Measurements from ENCODE around the gene CEL.
A peak's percentile ranks its signal among the peaks of the same experiment; 100 is the strongest.
"Not testable (repeated sequence)": the region's sequence is repeated elsewhere in the genome, so short reads cannot be mapped to it uniquely, and the experiment has no call there.

The CEL gene

GRCh38 chr9:133063159-133063499, 1.3 kb downstream of the CEL start:
- ATAC-seq (replicated peaks) (no peak), DNase-seq (no peak)
- H3K36me3 Mint-ChIP-seq (ENCODE audit: insufficient read depth): no peaks in the 10 kb centered on the region
- H3K4me1 Mint-ChIP-seq (ENCODE audit: low read depth in 2 of 2): peaks cover 14 to 20% of the 10 kb centered on the region in 2 donors
- no peaks in the 10 kb centered on the region for H3K27me3 Mint-ChIP-seq
- peak overlapping the region in 1 of 2 donors; percentile 41 for H3K27ac Mint-ChIP-seq
- H3K4me3 Mint-ChIP-seq: no peak overlapping the region
- H3K9me3 Mint-ChIP-seq: no peaks in the 10 kb centered on the region

- Mint-ChIP-seq H3K4me1 (ENCODE audit: low read depth in 2 of 2) (peaks cover 10 to 14% of the 10 kb centered on the region in 2 donors), H3K27ac (peak overlapping the region in 1 of 2 donors; percentile 41), H3K36me3 (ENCODE audit: insufficient read depth) (no peaks in the 10 kb centered on the region), H3K9me3 (no peaks in the 10 kb centered on the region), H3K4me3 (no peak overlapping the region), H3K27me3 (no peaks in the 10 kb centered on the region)
- ATAC-seq (replicated peaks): no peak
- DNase-seq: no peak
Observed at GRCh38 chr9:133063500-133064231, 1.9 kb downstream of the CEL start.

GRCh38 chr9:133064241-133065069, 2.7 kb downstream of the CEL start:
- H3K4me1 Mint-ChIP-seq (ENCODE audit: low read depth in 2 of 2): peaks cover 2 to 6% of the 10 kb centered on the region in 2 donors
- no peak for DNase-seq
- no peak for ATAC-seq (replicated peaks)
- no peak overlapping the region for H3K27ac Mint-ChIP-seq
- H3K4me3 Mint-ChIP-seq: no peak overlapping the region
- H3K27me3 Mint-ChIP-seq: no peaks in the 10 kb centered on the region
- no peaks in the 10 kb centered on the region for H3K9me3 Mint-ChIP-seq
- H3K36me3 Mint-ChIP-seq (ENCODE audit: insufficient read depth): no peaks in the 10 kb centered on the region

- no peak overlapping the region for H3K27ac Mint-ChIP-seq
Observed at GRCh38 chr9:133065070-133065388, 3.2 kb downstream of the CEL start.

GRCh38 chr9:133066181-133066983, 4.6 kb downstream of the CEL start:
- Mint-ChIP-seq H3K4me1 (ENCODE audit: low read depth in 2 of 2) (no peaks in the 10 kb centered on the region), H3K36me3 (ENCODE audit: insufficient read depth) (no peaks in the 10 kb centered on the region), H3K4me3 (no peak overlapping the region), H3K27me3 (no peaks in the 10 kb centered on the region), H3K9me3 (no peaks in the 10 kb centered on the region), H3K27ac (peak overlapping the region in 1 of 2 donors; percentile 26)
- ATAC-seq (replicated peaks) (no peak), DNase-seq (no peak)

More at GRCh38 chr9:133065070-133065388, 3.2 kb downstream of the CEL start:
- no peaks in the 10 kb centered on the region for H3K9me3 Mint-ChIP-seq
- H3K4me3 Mint-ChIP-seq: no peak overlapping the region
- H3K4me1 Mint-ChIP-seq (ENCODE audit: low read depth in 2 of 2): peaks cover 0 to 2% of the 10 kb centered on the region in 2 donors
- DNase-seq: no peak
- H3K36me3 Mint-ChIP-seq (ENCODE audit: insufficient read depth): no peaks in the 10 kb centered on the region
- H3K27me3 Mint-ChIP-seq: no peaks in the 10 kb centered on the region
- no peak for ATAC-seq (replicated peaks)

GRCh38 chr9:133067006-133067405, 5.2 kb downstream of the CEL start:
- H3K4me3 Mint-ChIP-seq: no peak overlapping the region
- H3K36me3 Mint-ChIP-seq (ENCODE audit: insufficient read depth): no peaks in the 10 kb centered on the region
- H3K27ac Mint-ChIP-seq: no peak overlapping the region
- no peaks in the 10 kb centered on the region for H3K9me3 Mint-ChIP-seq
- ATAC-seq (replicated peaks) (no peak), DNase-seq (no peak)
- H3K27me3 Mint-ChIP-seq: no peaks in the 10 kb centered on the region
- no peaks in the 10 kb centered on the region for H3K4me1 Mint-ChIP-seq (ENCODE audit: low read depth in 2 of 2)

- DNase-seq (no peak), ATAC-seq (replicated peaks) (no peak)
- H3K9me3 Mint-ChIP-seq: no peaks in the 10 kb centered on the region
- no peaks in the 10 kb centered on the region for H3K27me3 Mint-ChIP-seq
- H3K4me1 Mint-ChIP-seq (ENCODE audit: low read depth in 2 of 2): no peaks in the 10 kb centered on the region
- H3K27ac Mint-ChIP-seq: no peak overlapping the region
- no peak overlapping the region for H3K4me3 Mint-ChIP-seq
- H3K36me3 Mint-ChIP-seq (ENCODE audit: insufficient read depth): no peaks in the 10 kb centered on the region
Observed at GRCh38 chr9:133067813-133068212, 6.0 kb downstream of the CEL start.

- not testable (repeated sequence) for H3K36me3 Mint-ChIP-seq (ENCODE audit: insufficient read depth); H3K27ac Mint-ChIP-seq; H3K9me3 Mint-ChIP-seq; H3K27me3 Mint-ChIP-seq; ATAC-seq (replicated peaks); H3K4me1 Mint-ChIP-seq (ENCODE audit: low read depth in 2 of 2); DNase-seq; H3K4me3 Mint-ChIP-seq
Observed at GRCh38 chr9:133068431-133068830, 6.7 kb downstream of the CEL start.

GRCh38 chr9:133070500-133070961, 8.8 kb downstream of the CEL start:
- not testable (repeated sequence) for H3K4me1 Mint-ChIP-seq (ENCODE audit: low read depth in 2 of 2); H3K27ac Mint-ChIP-seq; ATAC-seq (replicated peaks); H3K27me3 Mint-ChIP-seq; DNase-seq; H3K36me3 Mint-ChIP-seq (ENCODE audit: insufficient read depth); H3K9me3 Mint-ChIP-seq; H3K4me3 Mint-ChIP-seq

- H3K27me3 Mint-ChIP-seq; H3K36me3 Mint-ChIP-seq (ENCODE audit: insufficient read depth); DNase-seq; H3K4me1 Mint-ChIP-seq (ENCODE audit: low read depth in 2 of 2); H3K4me3 Mint-ChIP-seq; H3K27ac Mint-ChIP-seq; ATAC-seq (replicated peaks); H3K9me3 Mint-ChIP-seq: not testable (repeated sequence)
Observed at GRCh38 chr9:133070985-133071384, 9.2 kb downstream of the CEL start.

GRCh38 chr9:133071484-133072150, 9.8 kb downstream of the CEL start:
- Mint-ChIP-seq H3K36me3 (ENCODE audit: insufficient read depth) (no peaks in the 10 kb centered on the region), H3K27ac (no peak overlapping the region)

GRCh38 chr9:133072210-133072609, 10.4 kb downstream of the CEL start:
- not testable (repeated sequence) for H3K4me3 Mint-ChIP-seq; H3K27me3 Mint-ChIP-seq; H3K9me3 Mint-ChIP-seq; DNase-seq; H3K36me3 Mint-ChIP-seq (ENCODE audit: insufficient read depth); H3K27ac Mint-ChIP-seq; ATAC-seq (replicated peaks); H3K4me1 Mint-ChIP-seq (ENCODE audit: low read depth in 2 of 2)

More at GRCh38 chr9:133071484-133072150, 9.8 kb downstream of the CEL start:
- ATAC-seq (replicated peaks) (no peak), DNase-seq (no peak)
- Mint-ChIP-seq H3K4me1 (ENCODE audit: low read depth in 2 of 2) (no peaks in the 10 kb centered on the region), H3K27me3 (no peaks in the 10 kb centered on the region), H3K9me3 (no peaks in the 10 kb centered on the region), H3K4me3 (no peak overlapping the region)

Data from effector memory CD8-positive, alpha-beta T cell (primary cell).